ENCODE results near the gene CIDEA.
"Not testable (repeated sequence)": the region's sequence is repeated elsewhere in the genome, so short reads cannot be mapped to it uniquely, and the experiment has no call there.

The CIDEA gene

DNA sequence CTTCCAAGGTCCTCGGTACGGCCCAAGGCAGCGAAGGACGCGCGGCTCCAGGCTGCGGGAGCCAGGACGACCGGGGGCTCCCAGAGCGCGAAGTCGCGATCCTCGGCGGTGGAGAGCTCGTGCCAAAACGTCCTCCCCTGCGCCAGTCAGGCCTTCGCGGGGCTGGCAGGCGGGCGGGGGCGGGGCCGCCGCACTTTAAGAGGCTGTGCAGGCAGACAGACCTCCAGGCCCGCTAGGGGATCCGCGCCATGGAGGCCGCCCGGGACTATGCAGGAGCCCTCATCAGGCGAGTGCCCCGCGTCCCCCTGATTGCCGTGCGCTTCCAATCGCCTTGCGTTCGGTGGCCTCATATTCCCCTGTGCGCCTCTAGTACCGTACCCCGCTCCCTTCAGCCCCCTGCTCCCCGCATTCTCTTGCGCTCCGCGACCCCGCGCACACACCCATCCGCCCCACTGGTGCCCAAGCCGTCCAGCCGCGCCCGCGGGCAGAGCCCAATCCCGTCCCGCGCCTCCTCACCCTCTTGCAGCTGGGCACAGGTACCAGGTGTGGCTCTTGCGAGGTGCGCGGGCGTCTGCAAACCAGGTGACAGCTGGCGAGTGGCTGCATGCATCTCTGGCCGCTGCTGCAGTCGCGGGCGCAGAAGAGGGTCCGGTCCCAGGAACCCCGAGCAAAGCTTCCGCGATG, at the start of gene CIDEA:
CIDEA (plus strand) TSS at position 226 of the 684 bp plus-strand sequence; CDS start at position 249, 23 bp downstream.
- FAIRE-seq = no peak

GRCh38 chr18:12208296-12209153, 45.6 kb upstream of the CIDEA start:
- FAIRE-seq = not testable (repeated sequence)

GRCh38 chr18:12212308-12212707, 41.9 kb upstream of the CIDEA start:
- not testable (repeated sequence) for FAIRE-seq

DNA sequence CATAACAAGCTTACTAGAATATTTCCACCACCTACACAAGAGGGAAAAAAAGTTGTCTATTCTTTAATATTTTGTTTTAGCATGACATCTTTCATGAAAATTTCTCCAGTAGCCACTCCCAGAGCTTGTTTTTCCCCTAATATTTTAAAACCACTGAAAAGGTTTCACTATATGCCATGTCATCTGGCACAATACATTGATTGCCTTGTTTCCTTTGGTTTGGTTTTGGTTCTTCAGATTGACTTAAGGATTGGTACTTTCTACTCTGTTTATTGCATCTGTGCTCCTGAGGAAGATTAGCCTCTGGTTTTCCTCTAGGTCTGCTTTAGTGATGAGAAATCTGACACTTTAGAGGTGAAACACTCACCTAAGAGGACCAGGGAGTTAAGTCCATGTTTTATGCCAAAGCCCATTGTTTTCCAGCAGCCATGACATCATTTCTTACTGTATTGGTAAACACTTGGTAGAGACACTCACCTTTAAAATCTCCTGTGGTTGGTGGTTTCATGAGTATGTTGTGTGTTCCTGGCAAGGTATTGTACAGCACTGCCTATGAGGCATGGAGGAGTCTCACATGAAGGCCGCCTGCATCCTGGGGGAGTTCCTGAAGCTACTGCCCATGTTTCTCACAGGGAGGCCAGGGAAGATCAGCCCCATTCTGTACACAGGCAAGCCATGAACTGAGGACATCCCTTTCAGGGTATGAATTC, 39.7 kb upstream of the CIDEA start:
- FAIRE-seq = not testable (repeated sequence)

DNA sequence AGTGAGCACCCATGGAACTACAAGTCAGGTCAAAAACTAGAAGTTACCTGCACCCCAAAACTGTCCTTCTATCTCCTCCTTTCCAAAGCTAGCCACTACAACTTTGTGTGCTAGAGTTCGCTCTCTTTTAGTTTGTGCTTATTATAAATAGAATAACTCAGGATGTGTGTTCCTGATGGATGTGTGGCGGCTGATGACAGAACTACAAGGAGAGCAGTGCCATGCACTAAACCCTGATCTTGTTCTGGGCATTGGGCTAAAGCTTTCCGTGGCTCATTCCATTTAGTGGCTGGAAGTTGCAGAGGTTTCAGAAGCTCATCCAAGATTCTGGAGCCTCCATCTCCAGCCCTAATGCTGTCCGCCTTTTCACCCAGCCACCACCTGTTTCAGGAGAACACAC, 37.7 kb upstream of the CIDEA start:
- FAIRE-seq = not testable (repeated sequence)

DNA sequence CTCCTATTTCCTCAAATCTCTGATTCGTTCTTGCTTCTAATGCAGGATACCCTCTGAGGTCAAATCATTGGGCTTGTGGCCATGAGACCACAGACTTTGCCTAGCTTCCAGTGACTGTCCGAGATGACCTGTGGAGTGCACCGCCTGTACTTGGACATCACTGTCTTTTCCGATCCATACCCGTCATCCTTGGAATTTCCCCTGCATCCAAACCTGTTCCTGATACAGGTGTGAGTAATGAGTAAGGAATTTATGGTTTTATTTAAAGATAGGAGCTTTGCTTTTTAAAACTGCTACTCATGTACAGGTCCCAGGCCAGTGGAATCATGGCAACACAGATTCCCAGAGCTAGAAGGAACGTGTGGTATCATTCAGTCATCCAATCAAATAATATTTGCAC, 35.6 kb upstream of the CIDEA start:
- not testable (repeated sequence) for FAIRE-seq

DNA sequence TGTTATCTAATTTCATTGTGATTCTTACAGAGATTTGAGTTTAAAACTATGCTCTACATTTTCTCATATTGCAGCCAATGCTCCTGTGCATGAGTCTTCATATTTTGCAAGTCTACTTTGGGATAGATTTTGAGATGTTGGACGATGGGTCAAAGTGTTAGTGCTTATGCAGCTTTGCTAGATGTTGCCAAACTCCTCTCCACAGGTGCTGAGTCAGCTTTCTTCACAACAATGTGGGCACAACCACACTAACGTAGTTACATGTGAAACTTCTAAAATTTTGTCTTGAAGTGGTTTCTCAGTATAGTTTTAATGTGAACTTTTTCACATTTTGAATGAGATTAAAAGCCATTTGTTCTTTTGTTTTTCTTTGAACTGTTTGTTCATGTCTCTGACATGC, 32.1 kb upstream of the CIDEA start:
- FAIRE-seq = not testable (repeated sequence)

GRCh38 chr18:12223326-12223725, 30.8 kb upstream of the CIDEA start:
- FAIRE-seq = not testable (repeated sequence)

DNA sequence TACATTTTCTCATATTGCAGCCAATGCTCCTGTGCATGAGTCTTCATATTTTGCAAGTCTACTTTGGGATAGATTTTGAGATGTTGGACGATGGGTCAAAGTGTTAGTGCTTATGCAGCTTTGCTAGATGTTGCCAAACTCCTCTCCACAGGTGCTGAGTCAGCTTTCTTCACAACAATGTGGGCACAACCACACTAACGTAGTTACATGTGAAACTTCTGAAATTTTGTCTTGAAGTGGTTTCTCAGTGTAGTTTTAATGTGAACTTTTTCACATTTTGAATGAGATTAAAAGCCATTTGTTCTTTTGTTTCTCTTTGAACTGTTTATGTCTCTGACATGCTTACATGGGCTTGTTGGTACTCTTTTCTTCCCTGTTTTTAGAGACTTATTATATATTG, 27.4 kb upstream of the CIDEA start:
- FAIRE-seq = not testable (repeated sequence)

DNA sequence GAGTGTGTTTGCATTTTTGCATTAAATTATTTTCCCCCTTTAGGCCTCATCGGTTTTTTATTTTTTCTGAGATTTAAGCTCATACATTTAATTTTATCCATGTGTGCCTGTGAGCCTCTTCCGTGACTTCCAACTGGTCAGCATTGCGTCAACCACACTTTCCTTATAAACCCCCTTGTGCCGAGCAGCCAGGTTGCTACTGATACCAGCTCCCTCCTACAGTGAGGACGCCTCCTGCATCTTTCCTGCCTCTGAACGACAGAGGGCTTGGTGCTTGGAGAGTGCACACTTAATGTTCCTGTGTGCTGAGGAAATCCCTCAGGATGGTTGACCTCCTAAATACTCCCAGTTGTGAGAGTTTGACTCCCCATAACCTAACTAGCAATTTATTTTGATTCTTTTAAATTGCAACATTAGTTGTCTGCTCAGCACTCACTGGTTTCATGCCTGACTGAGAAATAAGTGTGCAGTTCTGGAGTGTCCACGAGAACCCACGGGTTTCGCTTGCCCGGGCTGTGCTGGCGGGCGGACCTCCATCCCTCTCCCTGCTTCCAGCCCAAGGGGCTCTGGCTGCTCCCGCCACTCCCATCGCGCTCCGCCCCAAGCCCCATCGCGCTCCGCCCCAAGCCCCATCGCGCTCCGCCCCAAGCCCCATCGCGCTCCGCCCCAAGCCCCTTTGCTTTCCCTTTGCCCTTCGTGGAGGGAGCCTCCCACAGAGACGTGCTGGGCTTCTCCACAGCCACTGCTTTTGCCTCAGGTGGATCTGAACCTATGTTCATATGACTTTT, 26.6 kb upstream of the CIDEA start:
- not testable (repeated sequence) for FAIRE-seq

GRCh38 chr18:12228308-12228707, 25.9 kb upstream of the CIDEA start:
- FAIRE-seq = not testable (repeated sequence)

DNA sequence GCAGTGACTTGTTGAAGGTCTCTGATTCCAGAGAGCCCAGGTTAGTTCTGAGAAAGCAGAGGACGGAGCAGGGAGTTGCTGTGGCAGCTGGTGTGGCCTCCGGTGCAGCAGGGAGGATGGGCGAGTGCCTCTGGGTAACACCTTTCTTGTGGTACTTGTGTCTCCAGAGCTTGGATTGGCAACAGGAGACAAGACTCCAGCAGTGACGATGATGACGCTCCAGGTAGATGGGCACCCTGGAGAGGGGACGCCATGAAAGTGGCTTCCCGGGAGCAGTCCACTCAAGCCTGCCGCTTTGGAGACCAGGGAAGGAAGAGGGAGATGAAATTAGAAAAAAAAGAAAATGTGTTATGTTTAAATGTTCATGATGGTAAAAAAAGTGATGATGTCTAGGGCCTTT, 23.6 kb upstream of the CIDEA start:
- not testable (repeated sequence) for FAIRE-seq

- FAIRE-seq = no peak
Measured at GRCh38 chr18:12231040-12231882, 22.9 kb upstream of the CIDEA start.

- FAIRE-seq = no peak
Measured at GRCh38 chr18:12231986-12232385, 22.2 kb upstream of the CIDEA start.

DNA sequence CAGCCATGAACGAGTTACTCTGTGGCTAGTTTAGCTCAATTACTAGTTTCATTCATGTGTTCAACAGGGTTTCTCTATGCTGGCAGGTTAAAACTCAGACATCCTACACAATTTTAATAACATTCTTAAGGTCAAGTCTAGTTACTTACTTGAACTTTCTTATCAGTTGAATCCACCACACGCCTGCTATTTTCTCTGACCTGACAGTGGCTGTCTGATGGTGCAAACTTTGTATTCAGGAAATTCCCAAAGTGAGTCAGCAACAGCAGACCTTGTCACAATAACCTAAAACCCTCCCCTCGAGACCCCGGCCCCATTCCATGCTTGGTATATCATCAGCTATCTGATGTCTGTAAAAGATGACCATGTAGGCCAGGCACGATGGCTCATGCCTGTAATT, 20.8 kb upstream of the CIDEA start:
- FAIRE-seq = no peak

DNA sequence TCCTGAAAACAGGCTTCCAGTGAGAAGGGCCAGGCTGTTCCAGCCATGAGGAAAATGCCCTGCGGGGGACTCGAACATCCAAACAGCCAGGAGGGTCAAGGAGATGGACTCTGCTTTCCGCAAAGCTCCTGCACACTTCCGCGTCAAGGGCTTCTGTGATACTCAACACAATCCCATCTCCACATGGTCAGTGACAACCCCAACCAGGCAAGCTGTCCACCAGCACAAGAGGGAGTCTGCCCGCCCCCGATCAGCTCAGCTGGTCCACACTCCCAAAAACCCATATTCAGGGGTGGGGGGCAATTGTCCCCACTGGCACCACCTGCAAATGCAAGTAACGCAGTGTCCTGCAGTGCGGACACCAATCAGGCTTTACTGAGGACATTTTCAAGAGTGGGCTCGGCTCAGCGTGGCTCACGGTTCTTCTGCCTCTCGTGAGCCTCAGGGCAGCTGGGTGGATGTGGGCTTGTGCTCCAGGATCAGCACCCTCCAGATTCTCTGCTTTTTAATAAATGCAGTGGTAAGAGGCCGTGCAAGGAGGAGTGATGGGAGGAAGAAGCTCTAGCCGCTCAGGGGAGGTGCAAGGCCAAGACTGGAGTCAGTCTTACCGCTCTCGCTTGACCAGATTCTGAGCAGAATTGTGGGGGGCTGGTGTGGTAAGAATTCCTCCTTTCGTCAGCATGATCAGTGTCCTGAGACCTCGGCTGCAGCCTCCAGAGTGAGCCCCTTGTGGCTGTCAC, 19.5 kb upstream of the CIDEA start:
- no peak for FAIRE-seq

DNA sequence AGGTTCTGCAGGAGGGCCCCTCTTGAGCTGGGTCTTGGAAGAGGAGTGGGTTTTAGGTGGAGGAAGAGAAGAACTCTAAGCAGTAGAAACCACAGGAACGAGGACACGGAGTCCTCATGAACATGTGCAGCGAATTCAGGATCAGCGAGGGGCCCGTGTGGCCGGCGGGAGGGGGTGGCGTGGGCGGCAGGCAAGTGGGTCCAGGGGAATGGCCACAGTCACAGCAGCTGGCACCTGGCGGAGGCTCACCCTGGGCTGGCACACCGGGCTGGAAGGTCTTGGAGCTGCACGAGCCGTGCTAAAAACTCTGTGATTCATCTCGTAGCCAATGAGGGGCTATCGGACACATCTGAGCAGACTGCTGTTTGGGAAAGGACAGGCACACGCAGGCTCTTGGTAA, 18.0 kb upstream of the CIDEA start:
- no peak for FAIRE-seq

GRCh38 chr18:12236934-12237832, 17.0 kb upstream of the CIDEA start:
- no peak for FAIRE-seq

DNA sequence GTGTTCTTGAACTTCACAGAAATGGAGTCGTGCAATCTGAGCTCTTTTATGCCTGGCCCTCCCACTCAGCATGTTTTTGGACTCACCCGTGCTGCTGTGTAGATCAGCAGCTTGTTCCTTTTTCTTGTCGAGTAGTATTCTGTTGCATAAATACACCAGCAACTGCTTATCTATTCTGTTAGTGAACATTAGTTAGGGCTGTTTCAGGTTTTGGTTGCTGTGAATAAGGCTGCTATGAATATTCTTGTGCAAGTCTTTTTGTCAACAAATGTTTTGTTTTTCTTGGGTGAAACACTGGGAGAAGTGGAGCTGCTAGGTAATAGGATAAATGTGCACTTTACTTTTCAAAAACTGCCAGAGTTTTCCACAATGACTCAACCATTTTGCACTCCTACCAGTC, 15.3 kb upstream of the CIDEA start:
- FAIRE-seq = no peak

GRCh38 chr18:12239431-12239830, 14.7 kb upstream of the CIDEA start:
- no peak for FAIRE-seq

Data from A204.1 (cell line).